ENCODE results near the gene TAS2R14.

The TAS2R14 gene

DNA sequence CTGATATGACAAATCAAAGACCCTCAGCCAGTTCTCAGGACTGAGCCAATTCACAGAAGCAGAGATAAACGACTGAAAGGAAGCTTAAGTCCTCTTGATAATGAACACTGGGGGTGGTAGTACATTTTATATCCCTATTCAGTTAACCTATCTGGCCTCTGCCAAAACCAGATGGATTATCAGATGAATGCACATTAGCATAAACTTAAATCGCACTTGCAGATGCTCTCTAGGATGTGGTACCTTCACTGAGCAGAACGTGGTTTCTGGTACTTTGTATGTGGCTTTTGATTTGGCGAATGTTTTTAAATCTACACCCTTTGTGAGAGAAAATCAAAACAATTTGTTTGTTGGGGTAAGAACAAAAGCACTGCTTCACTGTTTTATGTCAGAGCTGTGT, 21.1 kb upstream of the TAS2R14 start:
- H4K20me1 ChIP-seq (ENCODE audit: insufficient read depth), result no peaks in the 10 kb centered on the region
- no peak overlapping the region for H3K4me3 ChIP-seq (IDR thresholded peaks at IDR 0.05; ENCODE audit: insufficient read depth, low read depth, low read length)
- H3K4me1 ChIP-seq (ENCODE audit: low read depth, poor library complexity, severe bottlenecking), result peaks cover 6% of the 10 kb centered on the region
- no peaks in the 10 kb centered on the region for H3K79me2 ChIP-seq (ENCODE audit: insufficient read depth, low read depth)
- H3K27me3 ChIP-seq (ENCODE audit: insufficient read depth, low read depth), result no peaks in the 10 kb centered on the region
- H3K9ac ChIP-seq, result no peak overlapping the region
- TF ChIP-seq, protein P1, sequence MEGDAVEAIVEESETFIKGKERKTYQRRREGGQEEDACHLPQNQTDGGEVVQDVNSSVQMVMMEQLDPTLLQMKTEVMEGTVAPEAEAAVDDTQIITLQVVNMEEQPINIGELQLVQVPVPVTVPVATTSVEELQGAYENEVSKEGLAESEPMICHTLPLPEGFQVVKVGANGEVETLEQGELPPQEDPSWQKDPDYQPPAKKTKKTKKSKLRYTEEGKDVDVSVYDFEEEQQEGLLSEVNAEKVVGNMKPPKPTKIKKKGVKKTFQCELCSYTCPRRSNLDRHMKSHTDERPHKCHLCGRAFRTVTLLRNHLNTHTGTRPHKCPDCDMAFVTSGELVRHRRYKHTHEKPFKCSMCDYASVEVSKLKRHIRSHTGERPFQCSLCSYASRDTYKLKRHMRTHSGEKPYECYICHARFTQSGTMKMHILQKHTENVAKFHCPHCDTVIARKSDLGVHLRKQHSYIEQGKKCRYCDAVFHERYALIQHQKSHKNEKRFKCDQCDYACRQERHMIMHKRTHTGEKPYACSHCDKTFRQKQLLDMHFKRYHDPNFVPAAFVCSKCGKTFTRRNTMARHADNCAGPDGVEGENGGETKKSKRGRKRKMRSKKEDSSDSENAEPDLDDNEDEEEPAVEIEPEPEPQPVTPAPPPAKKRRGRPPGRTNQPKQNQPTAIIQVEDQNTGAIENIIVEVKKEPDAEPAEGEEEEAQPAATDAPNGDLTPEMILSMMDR (conservative IDR thresholded peaks at IDR 0.05; ENCODE audit: low read depth, low read length), result no peak
- H3K4me2 ChIP-seq, result no peak overlapping the region
- no peak overlapping the region for H3K27ac ChIP-seq
- no peak overlapping the region for H2AFZ ChIP-seq (ENCODE audit: low read depth)
- H3K36me3 ChIP-seq (ENCODE audit: insufficient read depth), result no peaks in the 10 kb centered on the region

DNA sequence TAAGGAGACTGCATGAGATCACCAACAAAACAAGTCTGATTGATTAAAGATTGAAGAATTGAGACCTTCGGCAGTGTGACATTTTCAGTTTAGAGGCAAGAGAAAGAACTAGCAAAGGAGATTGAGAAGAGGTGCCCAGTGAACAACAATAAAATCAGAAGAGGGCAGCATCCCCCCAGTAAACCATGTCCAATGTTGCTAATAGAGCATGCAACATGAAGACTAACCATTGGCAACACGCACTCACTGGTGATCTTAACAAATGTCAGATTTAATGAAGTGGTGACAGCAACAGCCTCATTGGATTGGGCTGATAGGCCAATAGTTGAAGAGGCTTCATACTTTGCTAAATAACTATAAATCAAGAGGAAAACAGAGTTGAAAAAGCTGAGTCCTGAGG, 20.7 kb upstream of the TAS2R14 start:
- Histone ChIP-seq H3K79me2 (ENCODE audit: insufficient read depth, low read depth) (no peaks in the 10 kb centered on the region), H3K9ac (no peak overlapping the region), H3K4me2 (no peak overlapping the region), H2AFZ (ENCODE audit: low read depth) (no peak overlapping the region), H4K20me1 (ENCODE audit: insufficient read depth) (no peaks in the 10 kb centered on the region), H3K27ac (no peak overlapping the region), H3K4me3 (IDR thresholded peaks at IDR 0.05; ENCODE audit: insufficient read depth, low read depth, low read length) (no peak overlapping the region), H3K36me3 (ENCODE audit: insufficient read depth) (no peaks in the 10 kb centered on the region), H3K4me1 (ENCODE audit: low read depth, poor library complexity, severe bottlenecking) (peaks cover 6% of the 10 kb centered on the region), H3K27me3 (ENCODE audit: insufficient read depth, low read depth) (no peaks in the 10 kb centered on the region)
- TF ChIP-seq, protein P1 (conservative IDR thresholded peaks at IDR 0.05; ENCODE audit: low read depth, low read length), result no peak

DNA sequence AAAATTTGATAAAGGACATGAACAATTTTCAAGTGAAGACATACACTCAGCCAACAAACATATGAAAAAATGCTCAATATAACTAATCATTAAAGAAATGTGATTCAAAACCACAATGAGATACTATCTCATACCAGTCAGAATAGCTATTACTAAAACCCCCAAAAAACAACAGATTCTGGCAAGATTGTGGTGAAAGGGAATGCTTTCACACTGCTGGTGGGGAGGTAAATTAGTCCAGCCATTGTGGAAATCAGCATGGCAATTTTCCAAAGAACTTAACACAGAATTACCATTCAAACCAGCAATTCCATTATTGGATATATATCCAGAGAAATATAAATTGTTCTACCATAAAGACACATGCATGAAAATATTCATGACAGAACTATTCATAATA, 18.7 kb upstream of the TAS2R14 start:
- Histone ChIP-seq H3K36me3 (ENCODE audit: insufficient read depth) (no peaks in the 10 kb centered on the region), H2AFZ (ENCODE audit: low read depth) (no peak overlapping the region), H3K27ac (no peak overlapping the region), H3K4me1 (ENCODE audit: low read depth, poor library complexity, severe bottlenecking) (peaks cover 16% of the 10 kb centered on the region), H3K79me2 (ENCODE audit: insufficient read depth, low read depth) (no peaks in the 10 kb centered on the region), H3K27me3 (ENCODE audit: insufficient read depth, low read depth) (no peaks in the 10 kb centered on the region), H4K20me1 (ENCODE audit: insufficient read depth) (no peaks in the 10 kb centered on the region), H3K4me2 (no peak overlapping the region), H3K9ac (no peak overlapping the region), H3K4me3 (IDR thresholded peaks at IDR 0.05; ENCODE audit: insufficient read depth, low read depth, low read length) (no peak overlapping the region)
- TF ChIP-seq, protein P1 (conservative IDR thresholded peaks at IDR 0.05; ENCODE audit: low read depth, low read length), result no peak

DNA sequence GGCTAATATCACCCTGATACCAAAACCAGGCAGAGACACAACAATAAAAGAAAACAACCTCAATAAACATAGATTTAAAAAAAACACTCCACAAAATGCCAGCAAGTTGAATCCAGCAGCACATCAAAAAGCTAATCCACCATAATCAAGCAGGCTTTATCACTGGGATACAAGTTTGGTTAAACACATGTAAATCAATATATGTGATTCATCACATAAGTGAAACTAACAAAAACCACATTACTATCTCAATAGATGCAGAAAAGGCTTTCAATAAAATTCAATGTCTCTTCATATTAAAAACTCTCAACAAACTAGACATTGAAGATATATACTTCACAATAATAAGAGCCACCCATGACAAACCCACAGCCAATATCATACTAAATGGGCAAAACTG, 17.0 kb upstream of the TAS2R14 start:
- H3K9ac ChIP-seq, result no peak overlapping the region
- H3K79me2 ChIP-seq (ENCODE audit: insufficient read depth, low read depth), result no peaks in the 10 kb centered on the region
- no peak overlapping the region for H3K4me3 ChIP-seq (IDR thresholded peaks at IDR 0.05; ENCODE audit: insufficient read depth, low read depth, low read length)
- H4K20me1 ChIP-seq (ENCODE audit: insufficient read depth), result no peaks in the 10 kb centered on the region
- no peak overlapping the region for H3K27ac ChIP-seq
- H3K4me2 ChIP-seq, result no peak overlapping the region
- no peak overlapping the region for H2AFZ ChIP-seq (ENCODE audit: low read depth)
- TF ChIP-seq, protein P1 (conservative IDR thresholded peaks at IDR 0.05; ENCODE audit: low read depth, low read length), result no peak
- H3K36me3 ChIP-seq (ENCODE audit: insufficient read depth), result no peaks in the 10 kb centered on the region
- no peaks in the 10 kb centered on the region for H3K27me3 ChIP-seq (ENCODE audit: insufficient read depth, low read depth)
- H3K4me1 ChIP-seq (ENCODE audit: low read depth, poor library complexity, severe bottlenecking), result peaks cover 16% of the 10 kb centered on the region
